Measurements from ENCODE around the gene CFHR5.
"Not testable (repeated sequence)": the region's sequence is repeated elsewhere in the genome, so short reads cannot be mapped to it uniquely, and the experiment has no call there.

The CFHR5 gene

DNA sequence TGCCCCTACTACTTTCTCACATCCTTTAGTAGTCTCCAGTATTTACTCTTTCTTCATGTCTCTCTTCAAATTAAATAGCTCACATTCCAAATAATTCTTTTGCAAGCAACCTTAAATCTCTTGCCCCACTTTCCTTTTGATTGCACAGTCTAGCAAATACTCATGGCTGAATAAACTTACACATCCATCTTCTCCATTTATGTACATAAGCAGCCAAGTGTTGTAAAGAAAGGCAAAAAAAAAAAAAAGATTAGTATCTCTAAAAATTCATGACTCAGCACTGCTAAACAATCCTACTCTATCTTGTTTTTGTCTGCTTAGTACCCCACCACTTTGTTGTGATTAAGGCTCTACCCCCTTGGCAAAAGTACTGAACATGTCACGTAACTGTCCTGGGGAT, 47.1 kb downstream of the CFHR5 start:
- ATAC-seq: no peak

DNA sequence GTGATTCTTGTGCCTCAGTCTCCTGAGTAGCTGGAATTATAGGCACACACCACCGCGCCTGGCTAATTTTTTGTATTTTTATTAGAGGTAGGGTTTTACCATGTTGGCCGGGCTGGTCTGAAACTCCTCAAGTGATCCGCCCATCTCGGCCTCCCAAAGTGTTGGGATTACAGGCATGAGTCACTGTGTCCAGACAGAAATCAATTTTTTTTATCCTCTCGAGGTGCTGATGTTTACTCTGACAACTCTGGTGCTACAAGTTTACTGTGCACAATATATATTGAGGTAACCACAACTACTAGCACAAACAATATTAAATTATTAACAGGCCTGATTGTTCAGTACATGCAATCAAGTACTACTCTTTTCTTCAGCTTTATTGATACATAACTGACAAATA, 50.0 kb downstream of the CFHR5 start:
- no peak for ATAC-seq

DNA sequence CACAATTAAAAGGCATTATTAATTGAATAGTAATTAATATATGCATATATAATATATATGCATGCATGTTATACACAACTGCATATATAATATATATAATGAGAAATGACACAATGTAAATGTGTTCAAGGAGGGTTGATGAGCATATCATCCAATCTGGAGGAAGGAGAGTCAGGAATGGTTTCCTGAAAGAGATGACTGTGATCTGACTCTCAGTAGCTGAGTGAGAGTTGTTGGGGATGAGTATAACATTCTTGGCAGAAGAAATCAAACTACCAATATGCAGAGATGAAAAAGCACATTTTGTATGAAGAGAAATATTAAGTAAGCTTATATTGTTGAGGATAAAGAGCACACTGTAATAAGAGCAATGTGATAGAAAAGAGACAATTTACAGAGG, 52.4 kb downstream of the CFHR5 start:
- ATAC-seq: no peak

DNA sequence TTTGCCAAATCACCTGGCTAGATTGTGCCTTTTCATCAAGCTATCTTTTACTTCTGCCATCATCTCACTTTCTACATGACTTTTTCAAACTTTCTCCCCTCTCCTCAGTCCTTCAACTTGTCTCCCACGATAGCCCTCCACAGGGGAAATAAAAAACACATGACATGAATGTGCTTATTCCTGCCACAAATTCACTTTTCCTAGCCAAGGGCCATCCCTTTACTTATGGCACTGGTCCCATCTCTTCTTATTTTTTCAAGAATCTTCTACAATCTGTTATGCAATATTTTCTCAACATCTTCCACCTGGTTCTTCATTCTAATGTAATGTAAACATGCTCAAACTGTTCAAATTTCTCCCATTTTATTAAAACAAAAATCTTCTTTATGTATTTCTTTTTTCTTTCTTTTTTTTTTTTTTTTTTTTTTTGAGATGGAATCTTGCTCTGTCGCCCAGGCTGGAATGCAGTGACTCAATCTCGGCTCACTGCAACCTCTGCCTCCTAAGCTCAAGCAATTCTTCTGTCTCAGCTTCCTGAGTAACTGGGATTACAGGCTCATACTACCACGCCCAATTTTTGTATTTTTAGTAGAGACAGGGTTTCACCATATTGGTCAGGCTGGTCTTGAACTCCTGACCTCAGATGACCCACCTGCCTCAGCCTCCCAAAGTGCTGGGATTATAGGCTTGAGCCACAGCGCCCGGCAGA, 57.4 kb downstream of the CFHR5 start:
- ATAC-seq: not testable (repeated sequence)

DNA sequence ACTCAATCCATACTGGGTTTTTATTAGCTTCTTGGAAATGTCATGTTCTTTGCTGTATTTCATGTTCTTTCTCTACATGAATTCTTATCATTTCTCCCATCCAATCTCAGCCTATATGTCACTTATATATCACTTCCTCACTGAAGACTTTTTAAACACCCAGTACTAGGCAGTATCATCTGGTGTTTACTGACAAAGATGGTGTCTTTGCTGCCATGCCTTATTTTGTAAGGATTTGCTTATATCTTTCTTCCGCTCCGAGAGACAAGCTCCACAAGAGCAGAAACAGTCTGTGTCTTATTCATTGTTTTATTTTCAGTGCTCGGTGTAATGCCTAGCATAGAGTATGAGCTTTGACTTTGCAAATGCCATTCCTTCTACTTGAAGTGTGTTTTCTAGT, 59.5 kb downstream of the CFHR5 start:
- ATAC-seq: no peak

DNA sequence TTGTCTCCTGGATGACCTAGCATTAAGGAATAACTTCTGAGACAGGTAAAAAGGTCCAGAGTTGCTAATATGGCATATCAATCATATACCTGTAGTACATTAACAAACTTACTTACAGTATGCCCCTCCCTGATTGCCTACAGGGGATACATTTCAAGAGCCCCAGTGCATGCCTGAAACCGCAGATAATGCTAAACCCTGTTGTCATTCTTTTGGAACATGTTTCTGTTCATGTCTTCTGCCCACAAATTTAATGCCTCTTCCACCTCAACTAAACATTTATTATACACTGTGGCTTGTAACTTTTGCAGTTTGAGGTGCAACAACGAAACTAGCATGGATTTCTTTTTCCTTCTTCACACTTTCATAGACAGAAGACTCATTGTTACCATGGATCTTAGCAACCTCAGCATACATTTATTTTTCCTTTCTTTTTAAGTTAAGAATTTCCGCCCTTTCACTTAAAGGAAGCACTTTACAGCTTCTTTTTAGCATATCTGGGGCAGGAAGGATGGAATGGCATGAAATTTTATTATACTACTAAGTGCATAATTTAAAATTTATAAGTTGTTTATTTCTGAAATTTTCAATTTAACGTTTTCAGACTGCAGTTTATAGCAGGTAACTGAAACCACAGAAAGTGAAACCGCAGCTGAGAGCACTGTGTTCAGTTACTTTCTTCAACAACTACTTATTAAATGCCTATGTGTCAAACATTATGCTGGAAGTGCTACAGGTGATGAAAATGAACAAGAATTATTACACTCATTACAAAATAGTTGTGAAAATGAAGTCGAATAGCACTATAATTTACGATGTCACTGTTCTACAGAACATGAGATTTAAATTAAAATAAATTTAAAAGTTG, 64.4 kb downstream of the CFHR5 start:
- ATAC-seq: no peak

DNA sequence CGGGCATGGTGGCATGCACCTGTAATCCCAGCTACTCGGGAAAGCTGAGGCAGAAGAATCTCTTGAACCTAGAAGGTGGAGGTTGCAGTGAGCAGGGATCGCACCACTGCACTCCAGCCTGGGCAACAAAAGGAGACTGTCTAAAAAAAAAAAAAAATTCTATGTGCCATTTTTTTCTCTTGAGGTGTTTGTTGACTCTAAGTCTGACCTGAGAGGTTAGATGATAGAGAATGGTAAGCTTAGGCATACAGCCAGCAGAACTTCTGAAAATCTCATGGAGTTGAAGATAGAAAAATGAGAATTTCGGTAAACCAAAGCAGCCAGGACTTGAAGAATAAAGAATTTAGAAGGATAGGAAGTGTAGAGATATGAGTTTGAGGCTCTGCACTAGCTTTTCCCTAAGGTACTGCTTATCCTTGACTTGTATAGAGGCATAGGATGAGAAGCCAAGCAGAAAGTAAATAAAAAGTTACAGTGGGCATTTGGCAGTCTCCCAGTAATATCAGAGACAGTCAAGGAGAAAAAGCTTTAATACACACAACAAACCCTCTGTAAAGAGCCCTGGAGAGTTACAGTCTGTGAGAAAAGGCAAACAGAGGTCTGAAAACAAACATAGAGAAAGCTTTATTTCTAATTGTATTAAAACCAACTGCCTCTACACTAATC, 65.5 kb downstream of the CFHR5 start:
- ATAC-seq: no peak

DNA sequence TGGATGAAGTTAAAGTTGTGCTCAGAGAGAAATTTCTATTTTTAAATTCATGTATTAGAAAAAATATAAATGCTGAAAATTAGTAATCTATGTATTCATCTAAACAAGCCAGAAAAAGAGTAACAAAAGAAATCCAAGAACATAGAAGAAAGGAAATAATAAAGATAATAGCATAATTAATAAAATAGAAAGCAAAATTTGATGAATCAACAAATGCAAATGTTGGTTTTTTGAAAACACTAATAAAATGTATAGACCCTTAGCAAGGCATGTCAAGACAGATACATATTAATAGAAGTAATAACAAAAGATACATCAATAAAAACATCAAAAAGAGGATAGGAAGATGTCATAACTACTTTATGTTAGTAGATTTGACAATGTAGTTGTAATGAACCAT, 71.7 kb downstream of the CFHR5 start:
- ATAC-seq: no peak
